Neuron (in vitro differentiated cells): ENCODE results near the gene RIMBP2.

Experiments used
- H2AFZ ChIP-seq: one replicate; pipeline ENCODE4 v1.6.1; 2013; ENCODE audit warnings: low read depth, mild to moderate bottlenecking, inconsistent platforms, low read length, moderate library complexity
- H3K27me3 ChIP-seq: one replicate; pipeline ENCODE4 v1.6.1; 2013; ENCODE audit warnings: low read length; ENCODE audit not compliant: insufficient read depth
- H3K36me3 ChIP-seq: one replicate; pipeline ENCODE4 v1.6.1; 2013; ENCODE audit warnings: low read length; ENCODE audit not compliant: insufficient read depth
- H3K4me1 ChIP-seq: one replicate; pipeline ENCODE4 v1.6.1; 2013; ENCODE audit warnings: low read length; ENCODE audit not compliant: insufficient read depth
- H3K4me3 ChIP-seq: 2 replicates; pipeline ENCODE4 v1.5.1; 2013; ENCODE audit warnings: mild to moderate bottlenecking, low read length, moderate library complexity
- H3K9me3 ChIP-seq: one replicate; pipeline ENCODE4 v1.6.1; 2013; ENCODE audit warnings: low read length

RIMBP2 gene

DNA sequence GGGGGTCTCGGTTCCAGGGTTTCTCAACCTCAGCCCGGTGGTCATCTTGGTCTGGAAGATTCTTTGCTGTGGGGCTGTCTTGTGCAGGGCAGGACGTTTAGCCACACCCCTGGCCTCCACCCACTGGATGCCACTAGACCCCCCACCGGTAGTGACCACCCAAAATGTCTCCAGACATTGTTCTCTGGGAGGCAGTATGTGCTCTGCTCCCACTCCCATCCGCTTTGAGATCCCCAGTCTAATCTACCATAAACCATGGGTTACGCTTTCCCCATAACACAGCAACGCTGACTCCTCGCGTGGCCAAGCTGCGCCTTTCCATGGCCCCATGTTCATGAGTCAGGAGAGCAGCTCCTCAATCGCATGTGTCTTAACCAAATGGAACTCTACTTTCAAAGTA, 155.8 kb downstream of the RIMBP2 start:
- Histone ChIP-seq H2AFZ (no peak overlapping the region), H3K4me1 (no peaks in the 10 kb centered on the region), H3K4me3 (no peak overlapping the region), H3K9me3 (no peaks in the 10 kb centered on the region), H3K36me3 (no peaks in the 10 kb centered on the region), H3K27me3 (peaks cover 16% of the 10 kb centered on the region)

DNA sequence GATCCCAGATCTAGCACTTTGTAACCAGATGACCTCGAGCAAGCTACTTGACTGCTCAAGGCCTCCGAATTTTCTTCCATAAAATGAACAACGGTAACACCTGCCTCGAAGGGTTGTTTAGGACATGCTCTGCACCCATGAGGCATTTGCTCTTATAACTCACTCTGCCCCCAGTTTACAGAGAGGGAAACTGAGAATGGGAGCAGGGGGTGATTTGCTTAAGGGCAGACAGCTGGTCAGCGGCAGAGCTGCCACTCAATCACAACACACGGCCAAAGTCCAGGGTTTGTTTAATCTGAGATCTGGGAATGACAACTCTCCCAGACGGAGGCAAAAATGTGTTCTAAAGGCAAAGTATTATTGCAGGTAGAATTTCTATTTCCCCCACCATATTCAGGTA, 156.3 kb downstream of the RIMBP2 start:
- H2AFZ ChIP-seq: no peak overlapping the region
- no peaks in the 10 kb centered on the region for H3K4me1 ChIP-seq
- no peak overlapping the region for H3K4me3 ChIP-seq
- H3K27me3 ChIP-seq: peaks cover 16% of the 10 kb centered on the region
- H3K36me3 ChIP-seq: no peaks in the 10 kb centered on the region
- no peaks in the 10 kb centered on the region for H3K9me3 ChIP-seq

DNA sequence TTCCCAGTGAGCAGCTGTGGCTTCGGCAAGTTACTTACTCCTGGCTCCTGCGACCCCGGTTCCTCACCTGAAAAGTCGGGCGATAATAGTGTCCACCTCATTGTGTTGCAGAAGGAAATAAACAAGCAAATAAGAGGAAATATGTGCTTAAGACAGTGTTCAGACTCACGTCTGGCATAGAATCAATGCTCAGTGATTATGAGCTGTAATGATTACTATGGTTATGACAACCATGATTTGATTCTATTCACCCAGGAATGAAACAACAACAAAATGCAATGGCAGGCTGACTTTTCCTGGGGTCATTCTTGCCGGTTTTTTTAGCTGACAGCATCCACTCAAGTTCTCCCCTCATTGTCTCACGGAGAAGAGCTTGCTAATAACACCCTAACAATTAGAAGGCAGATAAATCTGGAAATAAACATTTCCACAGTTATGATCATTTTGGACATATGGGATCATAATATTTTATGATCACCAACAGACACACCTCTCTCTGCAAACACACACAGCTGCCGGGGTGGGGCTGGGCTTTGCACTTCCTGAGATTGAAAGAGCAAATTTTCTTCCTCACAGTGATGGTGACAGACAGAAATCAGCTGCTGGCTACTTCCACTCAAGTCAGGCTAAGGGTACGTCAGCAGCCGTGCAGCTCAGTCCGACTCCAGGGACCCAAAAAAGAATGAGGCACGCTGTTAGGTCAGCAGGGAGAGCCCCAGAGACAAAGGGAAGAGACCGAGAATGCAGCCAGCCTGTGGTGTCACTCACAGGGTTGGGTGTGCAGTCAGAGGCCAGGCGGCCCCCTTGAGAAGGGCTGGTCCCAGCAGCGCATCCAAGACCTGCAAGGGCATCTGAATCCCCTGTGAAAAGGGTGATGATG, 158.0 kb downstream of the RIMBP2 start:
- Histone ChIP-seq H3K4me1 (no peaks in the 10 kb centered on the region), H3K27me3 (peaks cover 17% of the 10 kb centered on the region), H2AFZ (no peak overlapping the region), H3K9me3 (no peaks in the 10 kb centered on the region), H3K4me3 (no peak overlapping the region), H3K36me3 (no peaks in the 10 kb centered on the region)

DNA sequence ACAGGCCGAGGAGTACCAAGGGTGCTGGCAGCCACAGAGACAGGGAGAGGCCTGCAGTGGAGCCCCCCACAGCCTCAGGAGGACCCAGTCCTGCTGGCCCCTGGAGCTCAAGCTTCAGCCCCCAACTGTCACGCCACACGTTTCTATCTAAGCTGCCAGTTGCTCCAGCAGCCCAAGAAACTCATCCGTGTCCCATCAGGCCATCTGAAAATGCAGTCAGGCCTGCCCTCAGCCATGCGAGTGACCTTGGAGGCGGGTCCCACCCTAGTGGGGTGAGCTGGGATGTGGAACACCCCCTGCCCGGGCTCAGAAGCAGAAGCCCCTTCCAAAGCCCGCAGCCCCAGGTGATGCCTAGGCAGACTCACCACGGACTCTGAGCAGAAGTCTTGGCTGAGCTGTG, 158.9 kb downstream of the RIMBP2 start:
- H3K27me3 ChIP-seq: peaks cover 17% of the 10 kb centered on the region
- H3K4me3 ChIP-seq: no peak overlapping the region
- no peaks in the 10 kb centered on the region for H3K9me3 ChIP-seq
- H2AFZ ChIP-seq: no peak overlapping the region
- H3K36me3 ChIP-seq: no peaks in the 10 kb centered on the region
- H3K4me1 ChIP-seq: no peaks in the 10 kb centered on the region

DNA sequence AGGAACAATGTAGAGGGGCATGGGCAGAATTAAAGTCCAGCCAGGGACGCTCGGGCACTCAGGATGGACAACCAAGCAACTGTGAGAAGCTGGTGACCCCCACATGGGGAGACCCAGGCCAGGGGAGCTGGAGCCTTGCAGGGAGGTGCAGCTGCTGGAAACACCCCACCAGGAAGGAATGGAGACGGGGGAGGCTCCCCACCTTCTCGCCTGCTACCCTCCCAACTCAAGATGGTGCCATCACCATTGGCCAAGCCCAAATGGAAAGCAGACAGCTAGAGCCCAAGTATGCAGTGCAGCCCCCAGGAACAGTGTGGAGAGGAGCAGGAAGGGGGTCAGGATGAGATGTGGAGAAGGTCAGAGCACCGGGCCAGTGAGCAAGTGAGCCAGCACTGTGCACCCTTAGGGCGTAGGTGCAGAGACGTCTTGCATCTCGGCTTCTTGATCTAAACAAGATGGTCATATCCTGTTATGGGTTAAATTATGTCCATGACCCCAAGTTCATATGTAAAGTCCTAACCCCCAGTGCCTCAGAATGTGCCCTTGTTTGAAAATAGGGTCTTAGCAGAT, 159.5 kb downstream of the RIMBP2 start:
- no peak overlapping the region for H2AFZ ChIP-seq
- H3K4me3 ChIP-seq: no peak overlapping the region
- no peaks in the 10 kb centered on the region for H3K9me3 ChIP-seq
- no peaks in the 10 kb centered on the region for H3K36me3 ChIP-seq
- peaks cover 17% of the 10 kb centered on the region for H3K27me3 ChIP-seq
- no peaks in the 10 kb centered on the region for H3K4me1 ChIP-seq

DNA sequence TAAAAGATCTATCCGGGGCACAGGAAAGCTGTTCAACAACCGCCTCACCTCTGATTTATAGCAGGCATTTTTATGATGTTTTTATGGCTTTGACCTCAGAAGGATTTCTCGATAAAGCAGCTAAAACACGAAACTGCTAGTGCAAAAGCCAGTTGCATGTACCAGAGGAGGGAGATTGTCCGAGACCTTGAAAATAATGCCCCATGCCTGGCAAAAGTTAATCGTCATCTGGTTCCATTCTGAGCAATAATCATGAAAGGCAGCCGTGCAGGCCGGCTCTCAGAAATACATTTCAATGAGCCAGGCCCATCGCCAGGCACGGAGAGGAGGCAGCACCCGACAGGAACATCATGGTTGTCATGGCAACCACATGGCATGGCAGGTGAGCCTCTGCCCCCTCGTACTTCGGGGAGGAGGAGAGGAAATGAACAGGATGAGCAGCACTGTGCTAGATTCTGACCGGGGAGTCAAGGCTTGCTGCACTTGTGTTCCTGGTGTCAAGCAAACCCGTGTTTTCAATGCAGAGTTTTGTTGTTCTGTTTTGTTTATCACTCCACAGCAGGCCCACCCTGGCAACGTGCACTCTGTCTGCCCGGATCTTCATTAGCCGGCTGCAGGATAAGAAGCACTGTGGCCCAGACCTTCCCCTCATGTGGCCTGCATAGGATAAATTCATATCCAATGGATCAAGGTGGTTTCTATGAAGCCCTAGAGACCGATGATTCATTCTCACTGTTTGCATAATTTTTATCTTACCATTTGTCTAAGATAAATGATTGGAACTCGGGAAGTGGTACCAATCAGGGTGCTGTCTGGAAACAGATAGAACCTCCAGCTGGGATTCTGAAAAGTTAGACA, 160.2 kb downstream of the RIMBP2 start:
- no peaks in the 10 kb centered on the region for H3K36me3 ChIP-seq
- peaks cover 17% of the 10 kb centered on the region for H3K27me3 ChIP-seq
- H2AFZ ChIP-seq: no peak overlapping the region
- H3K9me3 ChIP-seq: no peaks in the 10 kb centered on the region
- H3K4me3 ChIP-seq: no peak overlapping the region
- H3K4me1 ChIP-seq: no peaks in the 10 kb centered on the region

DNA sequence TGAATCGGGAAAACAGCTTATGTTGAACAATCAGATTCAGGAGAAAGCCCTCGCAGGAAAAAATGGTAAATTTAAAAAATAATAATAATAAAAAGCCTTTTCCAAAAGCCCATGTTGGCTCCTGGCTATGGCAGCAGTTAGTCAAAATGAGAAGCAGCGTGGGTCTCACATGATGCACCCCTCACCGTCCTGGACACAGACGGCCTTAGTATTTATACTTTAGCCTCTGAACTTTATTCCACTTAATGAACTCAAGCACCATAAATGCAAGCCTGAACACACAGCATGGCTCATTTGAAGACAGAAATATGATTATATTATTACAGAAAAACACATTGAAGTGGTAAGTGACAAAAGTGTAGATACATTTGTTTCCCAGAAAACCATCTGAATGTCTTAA, 160.9 kb downstream of the RIMBP2 start:
- Histone ChIP-seq H3K36me3 (no peaks in the 10 kb centered on the region), H3K4me3 (no peak overlapping the region), H2AFZ (no peak overlapping the region), H3K27me3 (peaks cover 17% of the 10 kb centered on the region), H3K9me3 (no peaks in the 10 kb centered on the region), H3K4me1 (no peaks in the 10 kb centered on the region)

DNA sequence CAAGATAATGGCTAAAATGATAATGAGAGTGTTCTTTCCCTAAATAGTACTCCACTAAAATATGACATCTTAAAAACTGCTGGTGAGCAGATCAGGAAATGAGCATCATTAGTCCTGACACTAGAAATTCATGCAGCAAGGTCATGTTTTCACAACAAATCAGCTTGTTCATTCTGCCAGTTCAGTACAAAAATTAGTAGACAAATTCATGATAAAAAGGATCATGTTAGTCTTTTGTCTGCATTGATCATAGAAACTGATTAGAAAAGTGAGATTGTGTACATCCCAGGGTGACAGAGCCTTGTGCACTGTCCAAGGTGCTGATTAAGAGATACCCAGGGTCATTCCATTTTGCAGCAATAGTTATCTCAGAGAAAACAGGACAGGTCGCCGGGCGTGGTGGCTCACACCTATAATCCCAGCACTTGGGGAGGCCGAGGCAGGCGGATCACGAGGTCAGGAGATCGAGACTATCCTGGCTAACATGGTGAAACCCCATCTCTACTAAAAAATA, 163.6 kb downstream of the RIMBP2 start:
- peaks cover 12% of the 10 kb centered on the region for H3K27me3 ChIP-seq
- H3K36me3 ChIP-seq: no peaks in the 10 kb centered on the region
- H2AFZ ChIP-seq: no peak overlapping the region
- H3K4me1 ChIP-seq: no peaks in the 10 kb centered on the region
- H3K4me3 ChIP-seq: no peak overlapping the region
- no peaks in the 10 kb centered on the region for H3K9me3 ChIP-seq

DNA sequence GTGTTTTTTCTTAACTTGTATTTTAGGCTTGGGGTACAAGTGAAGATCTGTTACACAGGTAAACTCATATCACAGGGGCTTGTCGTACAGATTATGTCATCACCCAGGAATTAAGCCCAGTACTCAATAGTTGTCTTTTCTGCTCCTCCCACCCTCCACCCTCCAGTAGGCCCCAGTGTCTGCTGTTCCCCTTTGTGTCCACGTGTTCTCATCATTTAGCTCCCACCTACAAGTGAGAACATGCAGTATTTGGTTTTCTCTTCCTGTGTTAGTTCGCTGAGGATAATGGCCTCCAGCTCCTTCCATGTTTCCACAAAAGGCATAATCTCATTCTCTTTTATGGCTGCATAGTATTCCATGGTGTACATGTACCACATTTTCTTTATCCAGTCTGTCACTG, 166.7 kb downstream of the RIMBP2 start:
- Histone ChIP-seq H3K4me1 (no peaks in the 10 kb centered on the region), H3K4me3 (no peak overlapping the region), H3K9me3 (no peaks in the 10 kb centered on the region), H3K27me3 (peaks cover 4% of the 10 kb centered on the region), H2AFZ (no peak overlapping the region), H3K36me3 (no peaks in the 10 kb centered on the region)

DNA sequence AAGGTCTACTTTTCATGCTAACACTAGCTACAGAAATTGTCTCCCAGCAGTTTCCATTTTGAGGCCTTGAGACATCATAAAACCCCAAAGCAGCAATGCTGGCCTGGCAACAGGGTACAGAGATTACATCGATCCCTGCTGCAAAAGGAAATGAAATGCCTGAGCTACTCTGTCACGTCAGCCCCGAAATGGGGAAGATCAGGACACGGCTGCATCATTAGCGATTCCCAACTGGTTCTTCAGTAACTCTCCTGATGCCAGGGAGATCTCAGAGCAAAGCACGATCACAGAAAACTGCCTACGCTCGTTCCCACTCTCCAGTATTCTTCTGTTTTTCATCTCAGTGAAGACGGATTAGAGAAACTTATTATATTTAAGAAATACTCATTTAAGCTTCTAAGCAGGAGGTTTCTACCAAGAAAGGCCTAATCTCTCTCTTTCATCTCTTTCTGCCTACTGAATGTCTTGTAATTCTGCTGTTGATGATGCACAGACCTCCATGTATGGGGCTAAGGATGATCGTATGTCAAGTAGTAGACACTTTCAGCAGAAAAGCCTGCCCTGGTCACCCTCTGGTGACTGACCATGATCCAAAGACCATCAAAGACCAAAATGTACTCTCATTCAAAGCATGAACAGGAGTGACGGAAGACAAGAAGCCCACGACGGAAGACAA, 168.5 kb downstream of the RIMBP2 start:
- Histone ChIP-seq H3K36me3 (no peaks in the 10 kb centered on the region), H3K27me3 (peaks cover 2% of the 10 kb centered on the region), H3K9me3 (no peaks in the 10 kb centered on the region), H3K4me3 (no peak overlapping the region), H3K4me1 (no peaks in the 10 kb centered on the region), H2AFZ (no peak overlapping the region)

DNA sequence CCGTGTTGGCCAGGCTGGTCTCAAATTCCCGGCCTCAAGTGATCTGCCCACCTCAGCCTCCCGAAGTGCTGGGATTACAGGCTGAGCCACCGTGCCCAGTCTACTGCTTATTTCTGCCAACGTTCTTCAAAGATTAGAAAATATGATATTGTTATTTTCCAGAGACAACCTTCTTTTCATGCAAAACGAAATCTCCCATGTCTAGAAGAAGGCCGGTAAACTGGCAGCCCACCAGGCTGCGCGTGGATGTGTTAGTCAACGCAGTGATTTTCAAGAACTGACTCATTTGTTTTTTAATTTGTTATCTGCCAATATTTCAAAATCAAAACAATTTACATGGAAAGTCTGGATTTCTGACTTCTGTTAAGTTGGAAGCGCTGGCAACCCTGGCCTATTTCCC, 169.6 kb downstream of the RIMBP2 start:
- H3K27me3 ChIP-seq: peaks cover 2% of the 10 kb centered on the region
- no peak overlapping the region for H2AFZ ChIP-seq
- no peaks in the 10 kb centered on the region for H3K9me3 ChIP-seq
- H3K36me3 ChIP-seq: no peaks in the 10 kb centered on the region
- H3K4me1 ChIP-seq: no peaks in the 10 kb centered on the region
- H3K4me3 ChIP-seq: no peak overlapping the region

DNA sequence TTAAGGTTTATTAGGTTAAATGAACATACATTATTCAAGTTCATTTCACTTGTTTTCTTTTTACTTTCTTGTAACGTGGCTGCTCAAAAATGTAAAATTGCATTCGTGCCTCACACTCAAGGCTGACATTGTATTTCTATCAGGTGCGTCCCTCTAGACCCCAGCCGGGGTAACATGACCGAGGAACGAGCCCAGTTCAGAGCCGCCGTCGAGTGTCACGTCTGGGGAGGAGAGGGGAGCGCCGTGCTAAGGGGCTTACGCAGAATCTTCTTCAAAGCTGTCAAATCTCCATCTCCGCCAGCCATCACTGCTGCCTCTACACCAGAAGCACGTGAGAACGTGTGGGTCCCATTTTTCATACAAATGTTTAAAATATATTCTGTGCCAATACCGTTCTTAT, 170.6 kb downstream of the RIMBP2 start:
- Histone ChIP-seq H3K9me3 (no peaks in the 10 kb centered on the region), H3K4me3 (no peak overlapping the region), H3K27me3 (peaks cover 2% of the 10 kb centered on the region), H3K4me1 (no peaks in the 10 kb centered on the region), H3K36me3 (no peaks in the 10 kb centered on the region), H2AFZ (no peak overlapping the region)
